DMS 273 treated with DMSO at 0.1 percent for 48 hours (cell line): Measurements from ENCODE around the gene ALDOC.

ENCODE experiments used
- DNase-seq: peaks from one replicate; lab custom pipeline; 2025; lab: John Stamatoyannopoulos, UW

The ALDOC gene

GRCh38 chr17:28532050-28532960 is 44.4 kb downstream of the ALDOC start:
- DNase-seq, result no peak

GRCh38 chr17:28530926-28531325 is 45.8 kb downstream of the ALDOC start:
- no peak for DNase-seq

GRCh38 chr17:28530250-28530649 is 46.4 kb downstream of the ALDOC start:
- DNase-seq, result no peak

- DNase-seq, result no peak
These were observed 47.7 kb downstream of the ALDOC start for GRCh38 chr17:28529013-28529400.

- no peak for DNase-seq
These were observed 48.2 kb downstream of the ALDOC start for GRCh38 chr17:28528327-28529012.

GRCh38 chr17:28527859-28528258 is 48.8 kb downstream of the ALDOC start:
- DNase-seq, result no peak

- DNase-seq, result no peak
These were observed 49.5 kb downstream of the ALDOC start for GRCh38 chr17:28527181-28527681.

- no peak for DNase-seq
These were observed 50.3 kb downstream of the ALDOC start for GRCh38 chr17:28526381-28526780.

- no peak for DNase-seq
These were observed 51.9 kb downstream of the ALDOC start for GRCh38 chr17:28524476-28525424.

GRCh38 chr17:28523876-28524275 is 52.8 kb downstream of the ALDOC start:
- DNase-seq, result no peak

- DNase-seq, result no peak
These were observed 53.5 kb downstream of the ALDOC start for GRCh38 chr17:28523186-28523585.
